CD14-positive monocyte (primary cell): ENCODE measurements around the gene KCNH5. TPM values are rescaled to one million over a fixed set of nuclear protein-coding genes. Genes with fewer than 3 reads are reported as not detected.

Experiments used
- DNase-seq, 3 donors: peaks; one replicate each; pipeline ENCODE4 v3.0.0-alpha.2; 2011 to 2022
- H2AFZ ChIP-seq: 2 replicates; pipeline ENCODE4 v1.6.0; 2012; ENCODE audit warnings: mild to moderate bottlenecking, low read depth, low read length, inconsistent platforms; ENCODE audit not compliant: insufficient read depth, poor library complexity, severe bottlenecking
- H3K27ac ChIP-seq, 2 donors: 1 replicate in 1 of 2; 2 replicates in 1 of 2; pipeline ENCODE4 v1.5.1; 2012 to 2013; ENCODE audit warnings: low read length in 2 of 2, control low read depth in 1 of 2, inconsistent platforms in 1 of 2, low read depth in 1 of 2, mild to moderate bottlenecking in 1 of 2
- H3K27me3 ChIP-seq, 2 donors: one replicate each; pipeline versions ENCODE4 v1.6.0 to v1.6.1; 2011 to 2013; ENCODE audit warnings: low read length in 2 of 2; ENCODE audit not compliant: control insufficient read depth in 2 of 2, insufficient read depth in 2 of 2
- H3K36me3 ChIP-seq, 2 donors: replicated peaks in 1 of 2; 1 replicate in 1 of 2; 2 replicates in 1 of 2; pipeline versions ENCODE4 v1.5.1 to v1.6.1; 2012 to 2013; ENCODE audit warnings: low read length in 2 of 2, control low read depth in 1 of 2, inconsistent platforms in 1 of 2, mild to moderate bottlenecking in 1 of 2; ENCODE audit not compliant: insufficient read depth in 2 of 2, control insufficient read depth in 1 of 2
- H3K4me1 ChIP-seq, 2 donors: 1 replicate in 1 of 2; 2 replicates in 1 of 2; pipeline versions ENCODE4 v1.5.1 to v1.6.1; 2012 to 2013; ENCODE audit warnings: low read length in 2 of 2, control low read depth in 1 of 2, inconsistent platforms in 1 of 2, mild to moderate bottlenecking in 1 of 2, moderate library complexity in 1 of 2; ENCODE audit not compliant: insufficient read depth in 2 of 2, control insufficient read depth in 1 of 2
- H3K4me2 ChIP-seq: replicated peaks from 2 replicates; pipeline ENCODE3; 2012; ENCODE audit warnings: low read length, moderate library complexity, mild to moderate bottlenecking; ENCODE audit not compliant: poor library complexity, severe bottlenecking; ENCODE audit errors: extremely low read depth
- H3K4me3 ChIP-seq, 3 experiments: fragments of 200-600 bp in 1 of 3; sonication (generic) in 1 of 3; replicated peaks in 1 of 3; 1 replicate in 2 of 3; 2 replicates in 1 of 3; pipeline ENCODE4 v1.5.1; 2011 to 2013; ENCODE audit warnings: low read length in 3 of 3, mild to moderate bottlenecking in 3 of 3, control low read depth in 2 of 3, low read depth in 2 of 3, inconsistent platforms in 1 of 3, moderate library complexity in 1 of 3
- H3K79me2 ChIP-seq: 2 replicates; pipeline ENCODE4 v1.6.0; 2012; ENCODE audit warnings: mild to moderate bottlenecking, control low read depth, inconsistent platforms, low read length, moderate library complexity; ENCODE audit not compliant: insufficient read depth
- H3K9ac ChIP-seq: 2 replicates; pipeline ENCODE4 v1.6.0; 2017; ENCODE audit warnings: low read length, mild to moderate bottlenecking; ENCODE audit not compliant: insufficient read depth, poor library complexity, severe bottlenecking
- H3K9me3 ChIP-seq, 2 donors: replicated peaks in 1 of 2; 1 replicate in 1 of 2; 2 replicates in 1 of 2; pipeline versions ENCODE4 v1.5.1 to v1.6.1; 2012 to 2013; ENCODE audit warnings: low read length in 2 of 2, control low read depth in 1 of 2; ENCODE audit not compliant: control insufficient read depth in 1 of 2, insufficient read depth in 1 of 2
- H4K20me1 ChIP-seq: 2 replicates; pipeline ENCODE4 v1.6.0; 2012; ENCODE audit warnings: mild to moderate bottlenecking, low read length, control low read depth, moderate library complexity; ENCODE audit not compliant: insufficient read depth
- H3K27ac Mint-ChIP-seq, 7 donors: one replicate each; pipeline ENCODE4 v1.8.0; 2020; ENCODE audit warnings: mild to moderate bottlenecking in 7 of 7, mixed read lengths in 7 of 7, moderate library complexity in 6 of 7, inconsistent platforms in 2 of 7
- H3K27me3 Mint-ChIP-seq, 3 donors: one replicate each; pipeline ENCODE4 v1.8.0; 2021 to 2022; ENCODE audit warnings: low read depth in 3 of 3, mild to moderate bottlenecking in 3 of 3, mixed read lengths in 3 of 3, moderate library complexity in 3 of 3, inconsistent platforms in 1 of 3
- H3K36me3 Mint-ChIP-seq, 2 donors: one replicate each; pipeline ENCODE4 v1.8.0; 2020; ENCODE audit warnings: mixed read lengths in 2 of 2, inconsistent platforms in 1 of 2, mild to moderate bottlenecking in 1 of 2
- H3K4me1 Mint-ChIP-seq: one replicate; pipeline ENCODE4 v1.8.0; 2020; ENCODE audit warnings: mild to moderate bottlenecking, mixed read lengths
- H3K4me3 Mint-ChIP-seq, 2 donors: one replicate each; pipeline ENCODE4 v1.8.0; 2020; ENCODE audit warnings: mild to moderate bottlenecking in 2 of 2, mixed read lengths in 2 of 2, moderate library complexity in 1 of 2
- H3K9me3 Mint-ChIP-seq, 7 donors: one replicate each; pipeline ENCODE4 v1.8.0; 2020 to 2022; ENCODE audit warnings: mixed read lengths in 7 of 7, mild to moderate bottlenecking in 6 of 7, moderate library complexity in 6 of 7, inconsistent platforms in 2 of 7
- CTCF ChIP-seq: fragments of 200-600 bp; IDR thresholded peaks from one replicate; pipeline ENCODE4 v1.8.0; 2022; ENCODE audit warnings: antibody characterized with exemption, mild to moderate bottlenecking
- WGBS: methylation state at CpG from one replicate; pipeline ENCODE4 v1.1.5; 2013; ENCODE audit warnings: missing lambda C conversion rate; ENCODE audit not compliant: insufficient coverage; 5-methylcytosine and 5-hydroxymethylcytosine counted together
- intact Hi-C, 2 donors: fragments of 100-400 bp; cut with micrococcal nuclease; formaldehyde crosslinking; loops; one replicate each; pipeline versions ENCODE4 v1.15.0 to v1.15.1; 2023
- polyA plus RNA-seq, 3 donors: library from polyadenylated mRNA; depleted of rRNA in 1 of 3; unstranded in 2 of 3; stranded (reverse) in 1 of 3; fragments of 300-500 nt in 2 of 3; fragments of >200 nt in 1 of 3; fragmentation: Illumina TruSeq in 2 of 3; gene quantifications; 1 replicate in 2 of 3; 2 replicates in 1 of 3; pipeline ENCODE4 v1.2.3, GENCODE V29; 2012 to 2021

KCNH5 gene
- polyA plus RNA-seq, 3 donors, result not detected

DNA sequence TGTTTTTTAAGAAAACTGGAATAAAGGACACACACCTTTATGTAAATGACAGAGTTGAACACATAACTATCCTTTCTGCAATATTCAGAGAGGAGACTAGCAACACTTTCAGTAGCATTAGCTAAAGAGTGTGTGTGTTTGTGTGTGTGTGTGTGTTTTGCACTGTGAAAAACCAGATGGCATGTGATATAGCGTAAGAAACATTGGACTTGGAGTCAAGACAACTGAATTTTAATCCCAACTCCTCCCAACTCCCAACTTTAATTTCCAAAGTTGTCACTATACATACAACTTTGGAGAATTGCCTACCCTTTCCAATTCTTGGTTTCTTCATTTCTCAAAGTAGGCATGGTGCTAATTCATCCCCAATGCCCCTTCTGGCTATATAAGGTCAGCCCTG, 347.8 kb downstream of the KCNH5 start:
- Histone ChIP-seq H3K27me3 (no peaks in the 10 kb centered on the region), H3K9me3 (no peaks in the 10 kb centered on the region), H3K27ac (no peak overlapping the region), H4K20me1 (no peaks in the 10 kb centered on the region), H3K9ac (no peak overlapping the region), H3K79me2 (no peaks in the 10 kb centered on the region), H3K4me3 (no peak overlapping the region), H3K4me2 (no peak overlapping the region), H3K4me1 (no peaks in the 10 kb centered on the region), H3K36me3 (no peaks in the 10 kb centered on the region), H2AFZ (no peak overlapping the region)
- WGBS, result 100% methylated on average over 1 of the region's 1 CpG
- intact Hi-C loops, result no loop called here
- H3K9me3 Mint-ChIP-seq, result peaks cover 0 to 6% (median 3%) of the 10 kb centered on the region in 7 donors
- no peaks in the 10 kb centered on the region for H3K36me3 Mint-ChIP-seq
- no peak overlapping the region for H3K27ac Mint-ChIP-seq
- DNase-seq, result no peak
- peaks cover 0 to 3% (median 0%) of the 10 kb centered on the region in 3 donors for H3K27me3 Mint-ChIP-seq
- no peaks in the 10 kb centered on the region for H3K4me1 Mint-ChIP-seq
- H3K4me3 Mint-ChIP-seq, result no peak overlapping the region
- no peak for TF ChIP-seq CTCF

- Histone ChIP-seq H3K79me2 (no peaks in the 10 kb centered on the region), H3K9ac (no peak overlapping the region)
- intact Hi-C loops, result no loop called here
These were observed 348.3 kb downstream of the KCNH5 start for GRCh38 chr14:62696929-62697328.

More at GRCh38 chr14:62696929-62697328, 348.3 kb downstream of the KCNH5 start:
- peaks cover 0 to 3% (median 0%) of the 10 kb centered on the region in 3 donors for H3K27me3 Mint-ChIP-seq
- Histone ChIP-seq H3K27ac (no peak overlapping the region), H3K9me3 (no peaks in the 10 kb centered on the region), H3K27me3 (no peaks in the 10 kb centered on the region), H2AFZ (no peak overlapping the region), H3K4me1 (no peaks in the 10 kb centered on the region), H3K4me3 (no peak overlapping the region), H3K36me3 (no peaks in the 10 kb centered on the region), H3K4me2 (no peak overlapping the region), H4K20me1 (no peaks in the 10 kb centered on the region)
- no peaks in the 10 kb centered on the region for H3K36me3 Mint-ChIP-seq
- no peak for DNase-seq
- H3K4me3 Mint-ChIP-seq, result no peak overlapping the region
- WGBS, result no CpG with 5 or more reads among the region's 4 CpGs
- peak overlapping the region in 1 of 7 donors; percentile 33 for H3K27ac Mint-ChIP-seq
- TF ChIP-seq CTCF, result no peak
- H3K9me3 Mint-ChIP-seq, result peaks cover 0 to 6% (median 3%) of the 10 kb centered on the region in 7 donors
- H3K4me1 Mint-ChIP-seq, result no peaks in the 10 kb centered on the region
